AG10803 (cell line): Measurements from ENCODE around the gene ARHGEF40.

Experiments used
- DNase-seq: peaks from one replicate; pipeline ENCODE4 v3.0.0; 2010; ENCODE audit warnings: low read depth
- H3K4me3 ChIP-seq: 2 replicates; pipeline ENCODE4 v1.5.1; 2011; ENCODE audit warnings: mild to moderate bottlenecking, low read length, control low read depth
- CTCF ChIP-seq: conservative IDR thresholded peaks from 2 replicates; pipeline ENCODE4 v1.5.1; 2011; ENCODE audit warnings: mild to moderate bottlenecking, low read length, control low read depth, inconsistent platforms

ARHGEF40 gene

DNA sequence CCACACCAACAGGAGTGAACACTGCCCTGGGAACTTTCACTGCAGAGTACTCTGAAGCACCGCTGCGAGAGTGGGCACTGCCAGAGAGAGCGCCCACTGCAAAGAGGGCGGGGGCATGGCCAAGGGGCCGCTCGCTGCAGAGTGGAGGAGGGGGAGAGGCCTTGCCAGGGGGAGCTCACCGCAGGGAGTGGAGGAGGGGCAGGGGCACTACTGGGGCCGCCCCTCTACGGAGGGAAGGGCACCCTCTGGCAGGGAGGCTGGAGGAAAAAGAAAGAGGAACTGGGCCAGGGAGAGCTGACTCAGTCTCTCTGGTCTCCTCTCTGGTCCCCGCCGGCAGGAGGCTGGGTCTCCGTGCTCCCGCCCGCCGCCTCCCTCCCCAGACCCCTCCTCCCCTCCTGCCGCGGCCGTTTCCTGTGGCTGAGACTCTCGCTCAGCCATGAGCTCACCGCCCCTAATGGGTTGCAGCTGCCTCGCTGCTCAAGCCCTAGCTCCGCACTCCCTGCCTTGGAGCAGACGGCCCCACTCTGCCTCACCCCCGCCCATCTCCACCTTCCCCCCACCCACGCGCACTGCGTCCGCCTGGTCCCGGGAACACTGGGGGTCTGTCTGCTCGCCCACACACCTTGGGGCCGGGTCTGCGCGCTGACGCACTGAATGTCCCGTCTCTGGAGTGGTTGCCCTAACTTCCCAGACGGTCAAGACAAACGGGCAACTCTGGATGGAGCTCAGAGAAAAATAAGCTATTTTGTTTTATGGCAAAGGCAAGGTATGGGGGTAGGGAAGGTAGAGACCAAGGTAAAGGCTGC, 1.3 kb downstream of the ARHGEF40 start:
- peak; percentile 96 for DNase-seq
- no peak; the same call in 1 of the 2 replicates for TF ChIP-seq CTCF
- peak overlapping the region; percentile 72 for H3K4me3 ChIP-seq

DNA sequence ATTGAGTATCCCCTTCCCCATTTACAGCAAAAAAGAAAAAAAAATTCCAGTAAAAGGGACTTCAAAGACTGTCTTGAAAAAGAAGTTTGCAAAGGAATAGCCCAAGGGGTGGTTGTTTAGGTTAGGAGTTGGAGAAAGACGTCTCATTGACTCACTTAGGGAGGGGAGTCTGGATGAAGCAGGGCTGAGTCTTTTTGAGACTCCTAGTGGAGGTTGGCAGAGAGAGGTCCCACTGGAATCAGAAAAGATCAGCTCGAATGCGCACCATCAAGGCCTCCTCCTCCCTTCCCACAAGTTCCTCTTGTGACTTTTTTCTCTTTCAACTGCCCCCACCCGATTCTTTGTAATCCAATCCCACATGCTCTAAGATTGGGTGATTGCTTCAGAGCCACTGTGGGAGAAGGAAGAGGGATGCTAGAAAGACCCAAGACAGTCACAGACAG, 1.9 kb downstream of the ARHGEF40 start:
- H3K4me3 ChIP-seq: peak overlapping the region; percentile 72
- peak; percentile 86 for DNase-seq
- peak; percentile 47 for TF ChIP-seq CTCF

DNA sequence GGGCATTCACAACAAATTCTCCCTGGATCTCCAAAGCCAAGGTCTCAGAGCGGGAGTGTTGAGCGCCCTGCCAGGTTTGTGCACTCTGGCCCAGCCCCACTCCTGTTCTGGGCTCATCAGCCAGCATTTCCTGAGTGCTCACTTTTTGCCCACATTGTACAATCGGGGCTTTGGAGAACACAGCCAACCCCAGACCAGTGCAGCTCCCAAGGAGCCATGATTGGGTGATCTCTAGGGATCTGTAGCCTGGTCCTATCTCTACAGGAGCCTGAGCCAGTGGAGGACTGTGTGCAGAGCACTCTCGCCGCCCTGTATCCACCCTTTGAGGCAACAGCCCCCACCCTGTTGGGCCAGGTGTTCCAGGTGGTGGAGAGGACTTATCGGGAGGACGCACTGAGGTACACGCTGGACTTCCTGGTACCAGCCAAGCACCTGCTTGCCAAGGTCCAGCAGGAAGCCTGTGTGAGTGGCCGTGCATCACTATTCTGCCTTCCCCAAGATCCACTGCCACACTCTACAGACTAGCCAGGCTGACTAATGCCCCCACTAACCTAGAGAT, 2.8 kb downstream of the ARHGEF40 start:
- no peak for TF ChIP-seq CTCF
- no peak for DNase-seq
- H3K4me3 ChIP-seq: no peak overlapping the region; the same call in 1 of the 2 replicates

- no peak for TF ChIP-seq CTCF
Measured at GRCh38 chr14:21073921-21074320, 3.8 kb downstream of the ARHGEF40 start.

DNA sequence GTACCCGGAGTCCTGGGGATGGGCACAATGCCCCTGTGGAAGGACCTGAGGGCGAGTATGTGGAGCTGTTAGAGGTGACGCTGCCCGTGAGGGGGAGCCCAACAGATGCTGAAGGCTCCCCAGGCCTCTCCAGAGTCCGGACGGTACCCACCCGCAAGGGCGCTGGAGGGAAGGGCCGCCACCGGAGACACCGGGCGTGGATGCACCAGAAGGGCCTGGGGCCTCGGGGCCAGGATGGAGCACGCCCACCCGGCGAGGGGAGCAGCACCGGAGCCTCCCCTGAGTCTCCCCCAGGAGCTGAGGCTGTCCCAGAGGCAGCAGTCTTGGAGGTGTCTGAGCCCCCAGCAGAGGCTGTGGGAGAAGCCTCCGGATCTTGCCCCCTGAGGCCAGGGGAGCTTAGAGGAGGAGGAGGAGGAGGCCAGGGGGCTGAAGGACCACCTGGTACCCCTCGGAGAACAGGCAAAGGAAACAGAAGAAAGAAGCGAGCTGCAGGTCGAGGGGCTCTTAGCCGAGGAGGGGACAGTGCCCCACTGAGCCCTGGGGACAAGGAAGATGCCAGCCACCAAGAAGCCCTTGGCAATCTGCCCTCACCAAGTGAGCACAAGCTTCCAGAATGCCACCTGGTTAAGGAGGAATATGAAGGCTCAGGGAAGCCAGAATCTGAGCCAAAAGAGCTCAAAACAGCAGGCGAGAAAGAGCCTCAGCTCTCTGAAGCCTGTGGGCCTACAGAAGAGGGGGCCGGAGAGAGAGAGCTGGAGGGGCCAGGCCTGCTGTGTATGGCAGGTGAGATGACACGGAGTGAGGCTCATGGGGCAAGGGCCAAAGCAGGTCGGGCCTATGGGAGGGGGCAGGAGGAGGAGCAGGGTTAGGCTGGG, 4.5 kb downstream of the ARHGEF40 start:
- TF ChIP-seq CTCF: no peak
- no peak overlapping the region for H3K4me3 ChIP-seq

More at GRCh38 chr14:21073921-21074320, 3.8 kb downstream of the ARHGEF40 start:
- no peak for DNase-seq
- no peak overlapping the region for H3K4me3 ChIP-seq

GRCh38 chr14:21075719-21076437, 5.8 kb downstream of the ARHGEF40 start:
- no peak overlapping the region for H3K4me3 ChIP-seq
- no peak for DNase-seq
- TF ChIP-seq CTCF: no peak

More for the DNA sequence above, 4.5 kb downstream of the ARHGEF40 start:
- no peak for DNase-seq
